Endothelial cell of umbilical vein (primary cell): ENCODE measurements around the gene RBFOX1. TPM values are rescaled to one million over a fixed set of nuclear protein-coding genes. Genes with fewer than 3 reads are reported as not detected.

Source experiments
- BruUV-seq: library from RNA; stranded (reverse); fragments of 400-500 nt; replicated peaks from 2 replicates; lab custom pipeline; 2021; lab: Mats Ljungman, UMichigan
- CTCF ChIA-PET: fragments of 300-600, 350-600 bp; sonication (Branson Sonifier 250); formaldehyde crosslinking; loops from one replicate; lab custom pipeline; 2021; ENCODE audit warnings: antibody characterized with exemption, inconsistent platforms; lab: Charles Lee
- POLR2A ChIA-PET: fragments of 300-600, 350-600 bp; sonication (Branson Sonifier 250); formaldehyde crosslinking; loops from one replicate; lab custom pipeline; 2021; ENCODE audit warnings: antibody characterized with exemption, inconsistent platforms; lab: Charles Lee
- DNase-seq: peaks from one replicate; pipeline ENCODE4 v3.0.0-alpha.2; 2011; ENCODE audit warnings: low read depth, low spot score
- FAIRE-seq: peaks from 2 replicates; lab custom pipeline; 2011; peaks lifted over from hg19 to GRCh38; lab: Jason Lieb, UNC
- H2AFZ ChIP-seq: 2 replicates; pipeline ENCODE4 v1.6.0; 2012; ENCODE audit warnings: low read depth, low read length, control low read depth, inconsistent platforms
- H3K27ac ChIP-seq: 2 replicates; pipeline ENCODE4 v1.5.1; 2011; ENCODE audit warnings: low read depth, mild to moderate bottlenecking, control low read depth, low read length, moderate library complexity; ENCODE audit not compliant: insufficient read depth
- H3K27me3 ChIP-seq, 2 experiments: 2 replicates each; pipeline versions ENCODE4 v1.6.0 to v1.6.1; 2011; ENCODE audit warnings: low read length in 2 of 2, mixed read lengths in 1 of 2; ENCODE audit not compliant: control insufficient read depth in 2 of 2, insufficient read depth in 2 of 2
- H3K36me3 ChIP-seq, 2 experiments: 2 replicates in 1 of 2; 3 replicates in 1 of 2; pipeline ENCODE4 v1.5.1; 2011; ENCODE audit warnings: low read length in 2 of 2, mild to moderate bottlenecking in 1 of 2, moderate library complexity in 1 of 2; ENCODE audit not compliant: control insufficient read depth in 2 of 2, insufficient read depth in 2 of 2; ENCODE audit errors: extremely low read depth in 1 of 2
- H3K4me1 ChIP-seq: 3 replicates; pipeline ENCODE4 v1.5.1; 2011; ENCODE audit warnings: mild to moderate bottlenecking, low read length; ENCODE audit not compliant: control insufficient read depth, insufficient read depth; ENCODE audit errors: extremely low read depth
- H3K4me2 ChIP-seq: 2 replicates; pipeline ENCODE4 v1.6.1; 2011; ENCODE audit warnings: low read length, control low read depth, mixed read lengths; ENCODE audit not compliant: insufficient read depth
- H3K4me3 ChIP-seq, 3 experiments: fragments of 200-600 bp in 1 of 3; sonication (generic), shearing (Covaris generic) in 1 of 3; replicated peaks in 1 of 3; 2 replicates each; pipeline ENCODE4 v1.5.1; 2011 to 2016; ENCODE audit warnings: control low read depth in 3 of 3, low read length in 3 of 3, mild to moderate bottlenecking in 2 of 3, inconsistent platforms in 1 of 3, low read depth in 1 of 3, moderate library complexity in 1 of 3; ENCODE audit not compliant: insufficient read depth in 1 of 3
- H3K79me2 ChIP-seq: 2 replicates; pipeline ENCODE4 v1.6.0; 2012; ENCODE audit warnings: low read length, inconsistent platforms; ENCODE audit not compliant: control insufficient read depth, insufficient read depth
- H3K9ac ChIP-seq: replicated peaks from 2 replicates; pipeline ENCODE3; 2011; ENCODE audit warnings: low read length, control low read depth; ENCODE audit not compliant: insufficient read depth; ENCODE audit errors: extremely low read depth
- H3K9me1 ChIP-seq: replicated peaks from 3 replicates; pipeline ENCODE4 v1.6.0; 2011; ENCODE audit warnings: mild to moderate bottlenecking, low read length; ENCODE audit not compliant: control insufficient read depth, insufficient read depth; ENCODE audit errors: extremely low read depth
- H3K9me3 ChIP-seq: replicated peaks from 2 replicates; pipeline ENCODE4 v1.5.1; 2012; ENCODE audit warnings: low read length, inconsistent platforms; ENCODE audit not compliant: control insufficient read depth, insufficient read depth
- H4K20me1 ChIP-seq: replicated peaks from 2 replicates; pipeline ENCODE3; 2011; ENCODE audit warnings: mild to moderate bottlenecking, low read length; ENCODE audit not compliant: control insufficient read depth, insufficient read depth; ENCODE audit errors: extremely low read depth
- EZH2 ChIP-seq: IDR thresholded peaks from 2 replicates; pipeline ENCODE4 v1.6.1; 2012; ENCODE audit warnings: borderline replicate concordance, low read depth, mild to moderate bottlenecking, moderate library complexity, low read length, inconsistent platforms; ENCODE audit not compliant: severe bottlenecking
- FOS ChIP-seq: IDR thresholded peaks from 2 replicates; pipeline ENCODE4 v1.6.1; 2011; ENCODE audit warnings: mild to moderate bottlenecking, low read length, moderate library complexity, borderline replicate concordance; ENCODE audit not compliant: insufficient read depth
- GATA2 ChIP-seq: IDR thresholded peaks from 2 replicates; pipeline ENCODE4 v1.7.0; 2011; ENCODE audit warnings: low read depth, mild to moderate bottlenecking, moderate library complexity, mixed read lengths, low read length; ENCODE audit not compliant: insufficient read length, insufficient read depth
- JUN ChIP-seq: IDR thresholded peaks from 2 replicates; pipeline ENCODE4 v1.6.1; 2011; ENCODE audit warnings: borderline replicate concordance, low read depth; ENCODE audit not compliant: insufficient read length, insufficient read depth
- MAX ChIP-seq: IDR thresholded peaks from 2 replicates; pipeline ENCODE4 v1.6.1; 2011; ENCODE audit not compliant: insufficient read depth, insufficient read length
- MYC ChIP-seq: IDR thresholded peaks from one replicate; pipeline ENCODE4 v1.6.1; 2011; ENCODE audit warnings: mild to moderate bottlenecking, low read depth, low read length
- POLR2A ChIP-seq: IDR thresholded peaks from 2 replicates; pipeline ENCODE4 v1.6.1; 2012; ENCODE audit warnings: low read depth, mild to moderate bottlenecking, control low read depth, low read length
- POLR2AphosphoS5 ChIP-seq: IDR thresholded peaks from 2 replicates; pipeline ENCODE4 v1.6.1; 2012; ENCODE audit warnings: low read depth, mild to moderate bottlenecking, control low read depth, low read length, moderate library complexity; ENCODE audit not compliant: insufficient read depth
- dilution Hi-C: fragments of 300-500 bp; cut with MboI; formaldehyde crosslinking; loops from one replicate; pipeline ENCODE4 v1.15.0; 2019; ENCODE audit warnings: low sequenced_read_pairs; ENCODE audit not compliant: extremely low pct_ligation_motif_present
- intact Hi-C: fragments of 100-400 bp; cut with micrococcal nuclease; formaldehyde crosslinking; loops from one replicate; pipeline ENCODE4 v1.10.0; 2022
- polyA plus RNA-seq, 4 experiments: library from polyadenylated mRNA; depleted of rRNA in 3 of 4; stranded (reverse) in 3 of 4; unstranded in 1 of 4; fragments of >200 nt; gene quantifications; 2 replicates each; pipeline versions ENCODE4 v1.2.1 to v1.2.3, GENCODE V29; 2011 to 2012; ENCODE audit warnings: missing spikeins in 1 of 4
- total RNA-seq: library from RNA; stranded (reverse); gene quantifications from 2 replicates; pipeline ENCODE4 v1.2.3, GENCODE V29; 2021
- TF ChIP-seq, protein P1 (sequence below), 2 donors: IDR thresholded peaks; 1 replicate in 1 of 2; 2 replicates in 1 of 2; pipeline ENCODE4 v1.5.1; 2011; ENCODE audit warnings: low read length in 2 of 2, mild to moderate bottlenecking in 2 of 2, moderate library complexity in 2 of 2, control low read depth in 1 of 2, inconsistent platforms in 1 of 2, low read depth in 1 of 2; ENCODE audit not compliant: insufficient read depth in 1 of 2; ENCODE audit errors: extremely low read depth in 1 of 2

The RBFOX1 gene
- total and polyA plus RNA-seq, 2 donors (not counting 3 experiments of a cell fraction or from before 2014, with no cell fraction given) = not detected

- CTCF ChIA-PET = no interaction called here
Observed at GRCh38 chr16:7493133-7493532, 160.5 kb downstream of the RBFOX1 start.

GRCh38 chr16:7497691-7498090, 165.0 kb downstream of the RBFOX1 start:
- FAIRE-seq (no peak), DNase-seq (no peak)
- dilution Hi-C loops (no loop called here), intact Hi-C loops (no loop called here)
- ChIA-PET CTCF (no interaction called here), POLR2A (no interaction called here)
- Histone ChIP-seq H3K4me2 (no peak overlapping the region), H3K4me3 (no peak overlapping the region), H3K27me3 (no peaks in the 10 kb centered on the region), H3K4me1 (no peaks in the 10 kb centered on the region), H2AFZ (no peak overlapping the region), H3K9me3 (peaks cover 2% of the 10 kb centered on the region), H3K79me2 (no peaks in the 10 kb centered on the region), H3K36me3 (no peaks in the 10 kb centered on the region), H4K20me1 (no peaks in the 10 kb centered on the region), H3K27ac (no peak overlapping the region), H3K9ac (no peak overlapping the region), H3K9me1 (no peaks in the 10 kb centered on the region)
- BruUV-seq = no TSS peak
- TF ChIP-seq, protein P1, sequence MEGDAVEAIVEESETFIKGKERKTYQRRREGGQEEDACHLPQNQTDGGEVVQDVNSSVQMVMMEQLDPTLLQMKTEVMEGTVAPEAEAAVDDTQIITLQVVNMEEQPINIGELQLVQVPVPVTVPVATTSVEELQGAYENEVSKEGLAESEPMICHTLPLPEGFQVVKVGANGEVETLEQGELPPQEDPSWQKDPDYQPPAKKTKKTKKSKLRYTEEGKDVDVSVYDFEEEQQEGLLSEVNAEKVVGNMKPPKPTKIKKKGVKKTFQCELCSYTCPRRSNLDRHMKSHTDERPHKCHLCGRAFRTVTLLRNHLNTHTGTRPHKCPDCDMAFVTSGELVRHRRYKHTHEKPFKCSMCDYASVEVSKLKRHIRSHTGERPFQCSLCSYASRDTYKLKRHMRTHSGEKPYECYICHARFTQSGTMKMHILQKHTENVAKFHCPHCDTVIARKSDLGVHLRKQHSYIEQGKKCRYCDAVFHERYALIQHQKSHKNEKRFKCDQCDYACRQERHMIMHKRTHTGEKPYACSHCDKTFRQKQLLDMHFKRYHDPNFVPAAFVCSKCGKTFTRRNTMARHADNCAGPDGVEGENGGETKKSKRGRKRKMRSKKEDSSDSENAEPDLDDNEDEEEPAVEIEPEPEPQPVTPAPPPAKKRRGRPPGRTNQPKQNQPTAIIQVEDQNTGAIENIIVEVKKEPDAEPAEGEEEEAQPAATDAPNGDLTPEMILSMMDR (IDR thresholded peaks at IDR 0.05; ENCODE audit: extremely low read depth in 1 of 2, insufficient read depth in 1 of 2, low read depth in 1 of 2, low read length in 2 of 2) = no peak
- TF ChIP-seq EZH2 (no peak), GATA2 (no peak), POLR2AphosphoS5 (no peak), POLR2A (no peak), MYC (no peak), MAX (no peak), JUN (no peak), FOS (no peak)

More at GRCh38 chr16:7493133-7493532, 160.5 kb downstream of the RBFOX1 start:
- no peak overlapping the region for H3K9ac ChIP-seq
- no peaks in the 10 kb centered on the region for H3K27me3 ChIP-seq
- TF ChIP-seq POLR2A (no peak), MYC (no peak)
- H3K27ac ChIP-seq = no peak overlapping the region
- no peaks in the 10 kb centered on the region for H3K36me3 ChIP-seq
- no peak overlapping the region for H3K4me2 ChIP-seq
- dilution Hi-C loops (no loop called here), intact Hi-C loops (no loop called here)
- DNase-seq (no peak), FAIRE-seq (no peak)
- no peaks in the 10 kb centered on the region for H3K79me2 ChIP-seq
- no TSS peak for BruUV-seq
- H3K9me3 ChIP-seq = no peaks in the 10 kb centered on the region
- H3K4me1 ChIP-seq = no peaks in the 10 kb centered on the region
- H2AFZ ChIP-seq = no peak overlapping the region
- H3K4me3 ChIP-seq = no peak overlapping the region
- H4K20me1 ChIP-seq = no peaks in the 10 kb centered on the region
- POLR2A ChIA-PET = no interaction called here
- H3K9me1 ChIP-seq = no peaks in the 10 kb centered on the region
